GM21619 (cell line): ENCODE data around the gene SPACA4.

Experiments used
- ATAC-seq: cut with Tn5 transposase; IDR thresholded peaks from one replicate; pipeline ENCODE4 v1.9.1; 2021; ENCODE audit not compliant: unreplicated experiment

Gene SPACA4

DNA sequence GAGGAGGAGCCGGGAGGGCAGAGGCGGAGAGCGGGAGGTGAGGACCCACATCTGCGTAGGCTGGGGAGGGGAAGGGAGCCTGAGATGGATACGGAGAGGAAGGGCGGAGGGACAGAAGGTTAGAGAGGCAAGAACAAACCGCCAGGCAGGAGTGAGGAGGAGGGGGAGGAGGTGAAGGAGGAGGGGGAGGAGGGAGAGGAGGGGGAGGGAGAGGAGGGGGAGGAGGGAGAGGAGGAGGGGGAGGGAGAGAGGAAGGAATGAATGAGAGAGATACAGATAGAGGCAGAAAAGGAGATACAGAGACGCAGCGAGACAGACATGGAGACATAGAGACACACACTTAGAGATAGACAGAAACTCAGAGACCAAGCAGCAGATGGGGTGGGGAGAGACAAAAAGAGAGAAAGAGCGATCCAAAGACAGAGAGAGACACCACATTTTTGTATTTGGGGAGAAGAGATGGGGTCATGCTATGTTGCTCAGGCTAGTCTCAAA is 40.2 kb downstream of the SPACA4 start:
- ATAC-seq, result no peak

- no peak for ATAC-seq
Observed at GRCh38 chr19:48648134-48648533, 41.6 kb downstream of the SPACA4 start.

- ATAC-seq, result no peak
Observed at GRCh38 chr19:48650974-48651682, 44.6 kb downstream of the SPACA4 start.

- ATAC-seq, result no peak
Observed at GRCh38 chr19:48651683-48652048, 45.1 kb downstream of the SPACA4 start.

DNA sequence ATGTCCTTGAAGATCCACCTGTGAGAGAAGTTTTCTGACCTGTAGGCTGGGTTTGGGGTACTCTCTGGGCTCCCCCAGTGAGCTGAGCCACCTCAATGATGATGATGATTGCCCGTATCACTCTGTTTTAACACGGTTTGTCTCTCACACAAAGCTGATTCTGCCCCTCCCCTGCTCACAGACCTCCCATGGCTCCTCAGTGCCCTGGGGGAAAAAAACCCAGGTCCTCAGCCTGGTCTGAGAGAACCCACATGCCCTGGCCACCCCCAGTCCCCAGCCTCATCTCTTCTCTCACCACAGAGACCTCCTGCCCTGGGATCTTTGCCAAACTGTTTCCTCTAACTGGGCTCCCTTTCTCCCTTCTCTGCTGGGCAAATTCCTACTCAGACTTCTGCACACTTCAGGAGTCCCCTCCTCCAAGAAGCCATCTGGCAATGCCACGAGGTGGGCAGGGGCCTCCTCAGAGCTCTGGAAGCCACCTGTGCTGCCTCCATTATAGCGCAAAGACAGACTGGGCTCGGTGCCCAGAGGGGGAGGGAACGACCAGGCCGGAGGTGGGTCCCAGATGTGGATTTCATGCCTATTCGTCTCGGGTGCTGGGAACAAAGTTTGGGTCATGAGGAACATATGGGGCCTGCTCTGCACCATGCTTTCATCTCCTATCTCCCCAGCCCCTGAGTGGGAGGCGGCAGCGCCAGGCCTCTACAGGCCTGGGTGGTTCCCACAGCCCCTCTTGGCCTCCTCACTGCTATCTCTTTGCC is 47.9 kb downstream of the SPACA4 start:
- no peak for ATAC-seq

- ATAC-seq, result no peak
Observed at GRCh38 chr19:48656840-48657474, 50.4 kb downstream of the SPACA4 start.
